CD4-positive, alpha-beta T cell treated with Interleukin-17A for 1 hour (primary cell): ENCODE measurements around the gene GEMIN8.

ENCODE experiments used
- DNase-seq: peaks from one replicate; pipeline ENCODE4 v3.0.0-alpha.2; 2020

Gene GEMIN8, protein sequence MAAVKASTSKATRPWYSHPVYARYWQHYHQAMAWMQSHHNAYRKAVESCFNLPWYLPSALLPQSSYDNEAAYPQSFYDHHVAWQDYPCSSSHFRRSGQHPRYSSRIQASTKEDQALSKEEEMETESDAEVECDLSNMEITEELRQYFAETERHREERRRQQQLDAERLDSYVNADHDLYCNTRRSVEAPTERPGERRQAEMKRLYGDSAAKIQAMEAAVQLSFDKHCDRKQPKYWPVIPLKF

DNA sequence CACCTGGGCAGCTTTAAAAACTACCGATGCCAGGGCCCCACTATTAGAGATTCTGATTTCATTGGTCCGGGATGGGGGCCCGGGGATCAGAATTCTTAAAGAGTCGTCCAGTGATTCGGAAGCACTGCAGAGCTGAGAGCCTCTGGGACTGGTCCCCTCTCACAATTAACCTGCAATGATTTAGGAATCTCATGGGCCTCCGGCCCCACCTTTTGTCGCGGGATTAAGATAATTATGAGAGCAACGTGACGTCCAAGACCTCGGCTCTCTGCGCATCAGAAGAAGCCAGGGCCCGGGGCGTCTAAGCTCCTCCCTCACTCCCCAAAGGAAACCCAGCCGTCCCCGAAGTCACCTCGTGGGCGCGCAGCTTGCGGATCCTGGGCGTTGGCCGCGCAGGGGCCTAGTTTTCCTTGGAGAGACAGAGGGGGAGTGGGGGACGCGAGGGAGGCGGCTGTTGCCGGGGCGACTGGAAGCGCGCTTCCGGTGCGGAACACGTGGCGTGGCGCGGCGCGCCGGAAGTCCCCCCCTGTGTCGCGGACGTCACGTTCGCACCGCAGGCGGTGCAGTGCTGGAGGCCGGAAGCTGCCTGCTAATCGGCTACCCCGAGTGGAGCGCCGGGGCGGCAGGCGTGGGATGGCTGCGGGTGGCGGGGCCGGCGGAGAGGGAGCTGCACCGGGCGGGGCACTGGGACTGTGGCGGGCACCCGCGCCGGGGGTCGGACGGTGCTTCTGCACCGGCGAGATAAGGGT, at the start of gene GEMIN8:
GEMIN8 (minus strand) TSS at position 468 of the 749 bp plus-strand sequence. CDS start 8,414 bp downstream, outside the sequence.
- peak; percentile 87 for DNase-seq

DNA sequence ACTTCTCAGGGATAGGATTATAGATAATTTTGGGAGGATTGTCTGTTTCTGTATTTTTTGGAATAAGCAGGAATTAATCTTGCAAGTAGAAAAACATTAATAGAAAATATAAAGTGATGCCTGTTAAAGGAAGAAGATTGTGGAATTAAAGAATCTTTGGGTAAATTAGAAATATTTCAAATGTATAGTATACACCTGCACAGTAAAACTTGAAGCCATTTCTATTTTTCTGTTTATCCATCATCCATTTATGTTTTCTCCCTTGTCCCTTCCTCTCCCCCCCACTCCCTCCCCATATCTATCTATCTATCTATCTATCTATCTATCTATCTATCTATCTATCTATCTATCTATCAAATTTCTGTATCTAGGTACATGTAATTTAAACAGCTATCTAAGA, 46.9 kb upstream of the GEMIN8 start:
- DNase-seq = no peak

DNA sequence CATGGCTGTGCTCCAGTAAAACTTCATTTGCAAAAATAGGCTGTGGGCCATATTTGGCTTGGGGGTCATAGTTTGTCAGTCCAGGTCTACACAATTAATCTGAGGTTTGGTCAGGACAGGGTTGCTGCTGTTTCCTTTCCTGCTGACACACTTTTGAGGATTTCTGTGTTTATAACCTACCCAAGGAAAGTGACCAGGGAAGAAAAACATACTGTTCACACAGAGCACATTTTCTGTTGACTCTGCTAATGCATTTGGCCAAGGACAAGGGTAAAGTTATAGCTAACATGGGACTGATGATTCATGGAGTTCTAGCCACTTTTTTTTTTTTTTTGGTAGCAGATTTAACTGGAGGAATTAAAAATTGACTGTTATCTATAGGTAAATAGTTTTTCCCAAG, 43.9 kb upstream of the GEMIN8 start:
- DNase-seq = no peak

DNA sequence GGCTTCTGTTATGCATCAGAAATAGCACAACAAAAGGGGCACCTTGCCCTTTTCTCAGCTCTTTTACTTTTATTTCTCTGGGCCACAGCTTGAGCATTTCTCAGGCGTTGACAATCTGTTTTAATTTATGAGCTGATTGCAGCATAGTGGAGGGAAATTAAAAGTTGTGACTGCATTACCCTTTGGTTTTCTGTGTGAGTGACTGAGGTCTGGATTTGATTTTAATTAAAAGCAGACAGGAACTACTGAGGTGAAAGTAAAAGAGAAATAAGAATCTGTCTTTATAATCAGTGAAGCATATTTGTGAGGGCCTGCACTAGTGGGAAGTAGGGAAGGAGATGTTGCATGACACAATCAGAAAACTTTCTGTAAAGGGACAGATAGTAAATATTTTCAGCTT, 43.4 kb upstream of the GEMIN8 start:
- no peak for DNase-seq

DNA sequence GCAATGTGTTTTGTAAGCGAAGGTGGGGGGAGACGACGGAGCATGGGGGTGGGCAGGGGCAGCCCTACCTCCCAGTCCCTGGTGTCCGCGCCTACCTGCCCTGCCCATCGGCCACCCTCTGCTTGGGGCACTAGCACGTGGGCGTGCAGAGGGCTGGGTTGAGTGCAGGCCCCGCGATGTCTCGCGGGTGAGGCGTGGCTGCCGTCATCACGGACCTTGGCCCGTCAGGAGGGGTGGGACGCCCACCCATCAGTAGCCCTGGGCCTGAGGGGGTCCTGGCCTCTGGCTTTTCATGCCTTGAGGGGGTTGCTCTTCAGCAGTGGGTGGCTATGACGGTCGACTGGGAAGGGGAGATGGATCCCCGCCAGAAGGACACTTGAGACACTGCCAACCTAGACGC, 36.1 kb upstream of the GEMIN8 start:
- DNase-seq = no peak

DNA sequence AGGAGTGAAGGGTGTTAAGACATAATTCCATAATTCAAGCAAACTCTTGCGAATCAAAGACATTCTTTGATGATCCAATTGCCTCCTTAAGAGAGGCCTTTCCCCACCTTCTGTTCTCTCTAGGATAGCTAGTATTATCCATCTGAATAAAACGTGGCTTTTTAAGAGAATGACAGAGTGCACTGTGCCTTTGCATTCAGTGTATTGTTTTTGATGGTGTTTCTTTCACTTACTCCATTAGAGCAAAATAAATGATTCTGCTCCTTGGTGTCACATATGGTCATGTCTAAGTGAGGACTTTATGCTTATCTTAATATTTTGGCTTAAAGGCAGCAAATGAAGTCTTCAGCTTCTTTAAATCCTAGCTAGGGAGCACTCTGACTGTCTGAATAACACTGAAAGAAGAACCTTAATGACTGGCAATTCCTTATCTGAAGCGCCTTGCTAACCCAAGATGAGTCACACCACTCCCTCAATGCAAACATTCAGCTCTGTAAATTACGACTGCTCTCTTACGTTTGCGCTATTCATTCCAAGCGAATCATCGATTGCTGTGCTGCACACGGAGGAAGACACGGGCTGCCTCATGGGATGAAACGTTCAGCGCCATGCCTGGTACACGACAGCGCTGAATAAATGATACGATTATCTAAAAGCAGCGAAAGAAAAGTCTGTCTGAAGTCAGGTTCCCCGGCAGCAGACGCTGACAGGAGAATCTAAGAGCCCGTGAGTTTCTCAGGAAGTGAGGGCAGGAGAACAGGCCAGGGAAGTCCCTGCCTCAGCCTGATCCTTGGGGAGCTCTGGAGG, 35.1 kb upstream of the GEMIN8 start:
- no peak for DNase-seq

DNA sequence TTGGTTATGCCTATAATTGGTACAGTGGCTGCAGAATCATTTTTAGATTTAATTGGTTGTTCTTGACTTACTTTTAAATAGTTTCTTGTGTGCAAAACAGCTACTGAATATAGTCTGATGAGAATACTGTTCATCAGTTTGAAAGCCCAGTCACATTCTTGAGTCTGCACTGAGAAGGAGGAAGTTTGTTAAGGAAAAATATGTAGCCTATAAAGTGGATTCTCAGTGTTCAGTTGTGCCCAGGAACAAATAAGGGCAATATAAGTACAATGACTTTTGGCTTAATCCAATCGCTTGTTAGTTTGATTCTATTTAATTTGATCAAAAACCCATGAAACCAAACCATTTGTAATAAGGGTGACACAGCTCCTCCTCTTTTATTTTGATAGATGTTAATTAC, 32.8 kb upstream of the GEMIN8 start:
- no peak for DNase-seq

DNA sequence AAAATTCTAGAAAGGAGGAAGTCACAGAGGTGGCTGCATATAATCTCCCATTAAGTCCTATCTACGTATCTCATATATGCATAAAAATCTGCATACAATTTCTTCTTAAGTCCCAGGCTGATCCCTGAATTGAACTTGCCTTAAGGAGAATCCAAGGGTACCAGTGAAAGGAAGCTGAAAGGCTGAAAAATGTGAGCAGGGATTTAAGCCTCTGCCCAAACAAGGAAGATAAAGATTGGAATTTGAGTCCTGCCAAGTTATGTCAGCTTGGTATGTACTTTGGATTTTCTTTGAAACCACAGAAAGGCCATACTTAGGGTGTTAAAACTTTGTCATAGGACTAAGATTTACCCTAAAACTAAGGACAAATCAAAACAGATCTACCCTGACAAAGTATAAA, 26.5 kb upstream of the GEMIN8 start:
- no peak for DNase-seq

DNA sequence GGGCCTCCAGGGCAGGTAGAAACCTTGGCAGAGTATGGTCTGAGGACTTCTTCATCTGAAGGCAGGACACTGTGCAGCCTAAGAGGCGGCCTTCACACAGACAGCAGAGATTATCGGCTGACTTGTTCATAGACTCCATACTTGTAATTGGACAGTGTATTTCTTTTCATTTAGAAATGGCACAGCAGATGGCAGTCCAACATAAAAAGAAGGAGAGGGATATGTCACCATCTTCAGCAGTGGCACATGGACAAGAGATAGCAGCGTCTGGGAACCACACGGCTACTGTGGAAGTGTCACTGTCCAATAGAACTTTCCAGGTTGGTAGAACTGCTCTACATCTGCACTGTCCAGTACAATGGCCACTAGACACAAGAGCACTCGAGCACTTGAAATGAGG, 21.7 kb upstream of the GEMIN8 start:
- no peak for DNase-seq

DNA sequence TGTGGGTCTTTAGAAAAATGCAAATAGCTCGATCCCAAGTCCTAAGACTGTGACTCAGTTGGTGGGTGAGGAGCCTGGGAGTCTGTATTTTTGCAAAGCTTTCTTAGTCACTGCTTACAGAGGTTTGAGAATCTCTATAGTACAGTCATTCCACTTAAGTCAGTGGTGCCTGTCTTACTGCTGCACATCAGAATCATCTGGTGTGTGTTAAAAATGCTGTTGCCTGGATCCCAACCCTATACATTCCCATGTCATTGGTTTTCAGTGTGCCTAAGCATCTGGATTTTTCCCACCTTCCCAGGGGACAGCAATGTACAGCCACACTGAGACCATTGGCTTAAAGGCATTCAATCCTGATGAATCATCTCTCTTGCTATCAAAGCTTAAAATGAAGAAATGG, 21.0 kb upstream of the GEMIN8 start:
- no peak for DNase-seq

DNA sequence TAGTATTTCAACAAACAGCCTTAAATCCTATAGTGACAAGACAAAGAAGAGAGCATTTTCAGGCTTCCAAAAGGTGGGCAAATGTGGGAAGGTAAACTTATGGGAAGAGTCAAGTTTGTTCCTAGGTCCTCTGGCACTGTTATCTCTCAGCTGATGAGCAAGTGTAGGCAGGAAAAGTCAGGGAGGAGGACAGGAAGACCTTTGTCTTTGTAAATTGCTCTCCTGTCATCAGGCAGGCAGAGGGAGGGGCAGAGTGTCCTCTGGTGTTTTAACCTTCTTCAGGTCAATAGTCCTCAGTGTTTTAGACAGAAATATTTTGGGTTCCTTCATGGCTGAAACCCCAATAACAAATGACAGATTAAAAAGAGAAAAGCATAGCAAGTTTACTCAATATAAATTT, 13.5 kb upstream of the GEMIN8 start:
- no peak for DNase-seq

DNA sequence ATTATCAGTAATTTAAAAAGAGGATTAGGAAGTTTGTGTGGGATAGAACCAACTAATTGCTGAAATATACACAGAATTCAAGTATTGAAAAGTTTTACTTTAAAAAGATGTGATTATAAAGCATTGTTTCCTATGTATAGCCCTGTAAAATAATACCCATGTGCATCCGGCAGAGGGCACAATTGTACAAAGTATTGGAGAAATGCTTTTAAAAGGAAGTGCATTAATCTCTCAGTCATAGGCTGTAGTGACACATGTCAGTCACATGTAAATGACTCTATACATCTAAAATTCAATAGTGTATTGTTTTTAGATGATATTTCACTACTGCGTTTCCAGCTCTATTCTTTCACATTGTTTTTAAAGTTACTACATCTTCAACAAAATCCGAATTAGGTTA, 9.7 kb upstream of the GEMIN8 start:
- DNase-seq = peak; percentile 69

DNA sequence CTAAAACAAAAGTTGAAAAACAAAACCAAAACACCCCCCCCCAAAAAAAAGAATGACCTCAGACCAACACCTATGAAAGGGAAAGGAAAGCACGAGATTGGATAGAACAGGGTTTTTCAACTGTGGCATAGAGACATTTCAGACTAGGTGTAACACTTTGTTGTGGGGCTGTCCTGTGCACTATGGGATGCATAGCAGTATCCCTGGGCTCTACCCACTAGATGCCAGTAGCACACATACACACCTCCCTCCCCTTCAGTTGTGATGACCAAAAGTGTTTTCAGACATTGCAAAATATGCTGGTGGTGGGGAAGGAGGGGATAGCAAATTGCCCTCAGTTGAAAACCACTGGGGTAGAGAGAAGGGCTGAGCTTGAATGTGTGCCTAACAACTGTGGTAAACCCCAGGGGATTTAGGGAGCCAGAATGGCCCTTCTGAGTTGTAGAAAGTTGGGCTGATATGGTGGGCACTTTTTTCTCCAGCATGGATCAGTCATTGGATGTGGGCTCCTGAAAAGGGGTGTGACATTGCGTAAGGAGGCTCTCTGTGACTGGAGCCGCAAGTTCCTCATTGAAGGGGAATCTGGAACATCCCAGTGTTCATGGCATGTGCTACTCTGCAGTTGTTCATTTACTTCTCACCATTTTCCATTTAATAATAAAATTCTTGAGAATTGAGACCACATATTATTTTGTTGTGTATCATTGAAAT, 8.8 kb upstream of the GEMIN8 start:
- no peak for DNase-seq

DNA sequence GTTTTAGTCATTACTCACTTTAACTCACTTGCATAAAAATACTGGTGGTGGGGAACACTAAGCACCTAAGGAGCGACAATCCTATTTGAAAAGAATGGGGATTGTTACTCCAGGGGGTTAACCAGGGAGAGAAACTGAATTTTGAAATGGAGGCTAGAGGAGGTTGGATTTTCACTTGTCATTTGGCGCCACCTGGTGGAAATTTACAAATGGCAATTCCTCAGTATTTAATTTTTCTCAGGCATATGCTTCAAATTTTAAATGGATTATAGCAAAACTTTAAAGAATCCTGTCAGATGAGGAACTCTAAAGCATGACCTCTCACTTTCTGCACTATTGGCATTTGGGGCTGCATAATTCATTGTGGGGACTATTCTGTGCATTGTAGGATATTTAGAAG, 2.7 kb upstream of the GEMIN8 start:
- DNase-seq = peak; percentile 73

DNA sequence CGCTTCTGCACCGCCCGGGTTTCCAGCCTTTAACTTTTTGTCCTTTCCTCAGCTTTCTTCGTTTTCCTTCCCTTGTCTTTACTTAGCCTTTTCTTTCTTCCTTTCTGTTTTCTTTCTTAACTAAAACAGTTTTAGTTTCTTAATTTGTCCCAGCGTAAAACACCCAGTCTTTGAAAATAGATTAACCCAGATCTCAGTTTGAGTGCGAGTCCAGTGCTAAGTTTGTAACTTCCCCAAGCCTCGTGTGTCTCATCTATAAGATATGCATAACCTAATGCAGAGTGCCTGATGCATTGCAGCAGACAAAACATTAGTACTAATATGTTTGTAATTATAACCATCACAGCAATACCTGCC, 460 bp upstream of the GEMIN8 start:
- peak; percentile 15 for DNase-seq

DNA sequence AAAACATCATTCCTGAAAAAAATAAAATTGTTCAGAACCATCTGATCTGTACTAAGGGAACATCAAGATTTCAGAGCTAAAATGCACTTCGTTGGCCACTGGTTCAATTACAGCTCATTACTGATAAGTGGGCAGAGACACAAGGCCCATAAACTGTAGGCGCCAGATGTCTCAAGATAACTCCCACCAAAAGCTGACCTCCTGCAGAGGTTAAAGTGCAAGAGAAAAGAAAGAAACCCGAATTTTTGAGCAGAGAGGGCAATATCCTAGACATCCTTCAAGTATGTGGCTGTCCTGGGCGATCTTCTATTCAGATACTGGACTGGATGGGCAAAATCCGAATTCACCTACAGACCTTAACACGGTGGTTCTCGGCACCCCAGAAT, 660 bp downstream of the GEMIN8 start:
- no peak for DNase-seq

DNA sequence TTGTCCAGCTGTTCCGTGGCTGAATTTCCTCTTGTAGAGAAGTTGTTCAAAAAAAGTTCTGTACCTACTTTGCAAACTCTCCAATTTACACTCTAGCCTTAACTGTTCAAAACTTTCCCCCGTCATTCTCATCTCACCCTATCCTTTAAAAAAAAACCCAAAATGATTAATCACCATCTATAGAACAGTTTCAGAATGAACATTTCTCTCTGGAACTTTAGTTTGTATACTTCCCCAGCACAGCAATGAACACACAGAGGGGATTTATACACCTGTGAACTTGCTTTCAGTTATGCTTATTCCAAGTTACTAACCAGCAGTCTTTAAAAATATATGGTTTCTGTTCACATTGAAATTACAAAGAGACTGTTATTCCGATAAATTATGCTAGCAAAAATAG, 1.2 kb downstream of the GEMIN8 start:
- DNase-seq = no peak

DNA sequence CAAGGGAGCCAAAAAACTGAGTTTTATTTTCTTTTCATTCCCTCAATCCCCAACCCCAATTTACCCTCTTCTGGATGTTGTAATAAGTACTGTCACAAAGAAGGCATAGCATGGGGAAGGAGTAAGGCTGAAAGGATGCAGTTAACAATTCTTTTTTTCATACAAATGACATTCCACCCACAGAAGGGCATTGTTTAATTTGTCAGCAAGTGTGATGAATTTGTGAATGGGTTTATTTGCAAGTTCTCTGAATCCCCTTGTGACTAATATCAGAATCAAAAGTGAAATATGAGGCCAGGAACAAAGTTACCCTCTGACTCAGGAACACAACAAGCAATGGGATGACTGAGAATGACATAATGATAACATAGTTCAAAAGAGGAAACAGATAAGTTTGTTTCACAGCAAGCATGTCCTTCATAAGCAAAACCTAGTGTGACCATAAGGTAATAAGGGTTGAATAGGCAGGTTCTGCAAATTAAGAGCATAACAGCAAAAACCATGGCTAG, 2.1 kb downstream of the GEMIN8 start:
- DNase-seq = peak; percentile 10

DNA sequence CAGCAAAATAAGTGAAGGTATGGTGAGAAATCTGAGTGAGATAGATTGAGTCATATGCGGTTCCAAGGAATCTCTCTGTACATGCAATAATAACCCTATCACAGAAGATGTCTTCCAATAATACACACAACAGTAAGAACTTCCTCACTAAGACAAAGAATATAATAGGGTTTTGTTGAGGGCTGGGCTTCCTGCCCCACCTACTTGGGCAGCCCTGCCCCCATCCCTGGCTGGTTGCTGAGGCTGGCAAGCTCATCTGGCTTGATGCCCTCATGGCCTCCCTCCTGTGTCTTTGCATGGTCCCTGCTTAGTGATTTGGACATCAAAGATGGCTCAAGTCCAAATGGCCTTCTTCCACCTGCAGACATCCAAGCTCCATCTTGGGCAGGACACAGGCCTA, 2.7 kb downstream of the GEMIN8 start:
- DNase-seq = peak; percentile 35

DNA sequence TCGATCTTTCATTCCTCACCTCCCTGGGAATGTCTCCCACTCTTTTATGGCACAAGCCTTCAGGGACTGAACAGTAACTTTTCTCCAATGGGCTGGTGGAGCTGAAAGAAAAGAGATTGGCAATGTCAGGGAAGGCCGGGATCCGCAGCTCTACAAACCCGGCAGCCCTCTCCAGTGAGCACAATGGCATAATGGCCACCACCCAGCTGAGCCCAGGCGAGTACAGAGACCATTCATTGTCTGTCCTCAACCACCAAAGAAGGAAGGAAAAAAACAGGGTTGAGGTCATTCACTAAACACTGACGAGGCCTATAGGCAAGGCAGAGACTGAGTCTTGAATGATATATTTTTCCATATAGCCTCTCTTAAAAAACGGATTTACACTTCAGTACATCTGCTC, 3.6 kb downstream of the GEMIN8 start:
- DNase-seq = no peak

DNA sequence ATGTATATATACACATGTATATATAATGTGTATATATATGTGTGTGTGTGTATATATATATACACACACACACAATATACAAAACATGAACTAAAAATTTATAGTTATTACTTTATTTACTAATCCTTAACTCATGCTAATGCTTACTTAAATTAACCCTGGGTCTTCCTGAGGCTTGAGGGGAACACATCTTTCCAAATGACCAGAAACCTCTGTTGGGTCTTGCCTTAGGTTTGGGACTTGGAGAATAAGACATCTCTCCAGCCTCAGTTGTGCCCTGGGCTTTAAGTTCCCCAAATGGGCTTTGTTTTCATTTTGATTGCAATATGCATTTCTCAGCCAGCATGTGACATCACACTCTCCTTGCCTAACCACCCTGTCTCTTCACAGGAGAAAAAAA, 7.7 kb downstream of the GEMIN8 start:
- no peak for DNase-seq

DNA sequence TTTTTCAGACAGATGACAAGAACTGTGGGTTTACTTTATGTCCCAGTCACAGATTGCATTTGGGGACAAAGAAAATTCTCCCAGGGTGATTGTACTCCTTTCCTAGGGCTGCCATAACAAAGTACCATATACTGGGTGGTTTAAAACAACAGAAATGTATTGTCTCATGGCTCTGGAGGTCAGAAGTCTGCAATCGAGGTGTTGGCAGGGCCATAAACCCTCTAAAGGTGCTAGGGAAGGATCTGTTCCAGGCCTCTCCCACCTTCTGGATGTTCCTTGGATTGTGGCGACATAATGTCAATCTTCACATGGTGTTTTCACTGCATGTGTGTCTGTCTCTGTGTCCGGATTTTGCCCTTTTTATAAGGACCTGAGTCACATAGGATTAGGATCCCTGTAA, 12.3 kb downstream of the GEMIN8 start:
- no peak for DNase-seq

DNA sequence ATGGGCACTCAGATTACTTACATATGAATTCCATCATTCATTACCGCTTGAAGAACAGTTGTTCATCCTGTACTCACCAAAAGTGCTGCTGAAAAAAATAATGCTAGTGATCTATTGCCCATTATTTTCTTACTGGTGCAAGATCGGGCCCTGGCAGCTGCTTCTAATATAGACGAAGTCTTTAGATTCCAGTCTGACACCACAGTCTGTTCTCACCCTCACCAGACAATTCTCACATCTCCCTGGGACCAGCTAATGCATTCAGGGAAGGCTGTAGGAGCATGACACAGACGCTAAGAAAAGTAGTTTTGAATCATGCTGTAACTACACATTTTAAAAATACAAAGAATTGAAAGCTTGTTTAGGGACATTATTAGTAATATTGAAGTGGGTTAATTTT, 13.8 kb downstream of the GEMIN8 start:
- no peak for DNase-seq
